Fibroblast of skin of right biceps (primary cell): ENCODE data around the gene GFRA1.
A peak's percentile ranks its signal among the peaks of the same experiment; 100 is the strongest.

Experiments used
- DNase-seq: peaks from one replicate; pipeline ENCODE4 v3.0.0-alpha.2; 2013

Gene GFRA1

DNA sequence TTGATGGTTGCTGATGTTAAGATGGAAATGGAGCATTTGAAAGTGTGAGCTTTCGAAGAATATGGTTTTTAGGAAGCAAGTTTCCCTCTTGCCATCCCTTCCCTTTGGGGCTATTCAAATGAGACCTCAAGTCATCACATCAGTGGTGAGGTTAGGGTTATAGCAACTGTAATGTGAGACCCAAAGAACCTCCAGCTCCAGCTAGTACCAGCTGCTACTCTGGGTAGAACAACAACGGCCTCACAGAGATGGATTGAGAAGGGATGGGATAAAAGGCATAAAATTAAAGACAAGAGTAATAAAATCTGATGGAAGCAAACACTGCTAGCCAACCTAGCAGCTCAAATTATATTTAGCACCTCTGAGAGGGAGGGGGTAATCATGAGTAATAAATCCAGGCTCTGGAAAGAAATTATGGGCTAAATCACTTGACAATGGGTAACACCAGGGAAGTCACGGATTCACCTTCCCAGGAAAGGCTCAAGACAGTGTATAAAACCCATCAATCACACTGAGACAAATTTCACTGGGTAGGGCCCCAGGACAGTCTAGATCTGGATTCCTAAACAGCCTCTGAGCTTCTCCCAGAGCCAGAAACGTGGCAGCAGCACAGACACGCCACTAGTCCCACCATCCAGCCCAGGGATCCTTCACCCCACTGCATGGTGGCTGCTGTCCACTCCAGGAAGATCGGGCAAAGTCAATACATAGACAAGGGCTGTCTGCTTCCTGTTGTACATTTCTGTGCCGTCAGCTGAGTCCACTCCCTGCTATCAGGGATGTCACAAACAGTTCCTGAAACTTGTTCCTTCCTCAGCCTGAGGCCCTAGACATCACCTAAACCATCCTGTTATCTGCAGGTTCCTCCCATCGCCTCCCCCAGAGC, 151.1 kb downstream of the GFRA1 start:
- DNase-seq, result no peak

GRCh38 chr10:116120688-116121455, 152.1 kb downstream of the GFRA1 start:
- no peak for DNase-seq

DNA sequence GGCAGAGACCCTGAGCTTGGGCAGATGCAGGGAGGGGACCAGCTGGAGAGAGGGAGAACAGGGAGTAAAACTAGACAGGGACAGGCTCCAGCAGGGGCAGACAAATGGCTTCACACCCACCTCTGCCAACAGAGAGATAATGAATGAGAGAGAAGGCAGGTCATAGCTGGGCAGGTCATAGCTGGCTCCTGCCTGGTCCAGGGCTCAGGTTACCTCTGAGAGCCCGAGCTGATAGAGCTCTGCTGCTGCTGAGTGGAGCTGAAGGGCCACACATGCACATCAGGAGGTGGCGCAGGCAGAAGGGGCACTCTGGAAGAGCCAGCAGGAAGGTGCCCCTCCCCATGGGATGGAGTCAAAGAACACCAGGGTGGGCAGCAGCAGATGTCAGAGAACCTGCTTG, 154.2 kb downstream of the GFRA1 start:
- no peak for DNase-seq

DNA sequence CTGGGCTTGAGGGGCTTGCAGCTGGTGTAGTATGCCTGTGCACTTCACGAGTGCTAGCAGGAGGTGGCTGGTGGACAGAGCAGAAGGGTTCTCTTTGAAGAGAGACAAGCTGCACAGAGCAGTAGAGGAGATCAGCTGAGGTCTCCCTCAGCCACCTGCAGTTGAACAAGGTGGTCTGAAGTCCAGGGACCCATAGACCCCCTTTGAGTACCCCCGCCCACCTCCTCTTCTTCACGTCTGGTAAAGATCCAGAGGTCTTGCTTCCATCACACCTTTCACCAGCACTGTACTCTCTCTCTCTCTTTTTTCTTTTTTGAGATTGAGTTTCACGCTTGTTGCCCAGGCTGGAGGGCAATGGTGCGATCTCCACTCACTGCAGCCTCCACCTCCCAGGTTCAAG, 157.2 kb downstream of the GFRA1 start:
- DNase-seq, result no peak

GRCh38 chr10:116115036-116115641, 157.9 kb downstream of the GFRA1 start:
- DNase-seq, result no peak

GRCh38 chr10:116113721-116114501, 159.1 kb downstream of the GFRA1 start:
- peak; percentile 93 for DNase-seq

DNA sequence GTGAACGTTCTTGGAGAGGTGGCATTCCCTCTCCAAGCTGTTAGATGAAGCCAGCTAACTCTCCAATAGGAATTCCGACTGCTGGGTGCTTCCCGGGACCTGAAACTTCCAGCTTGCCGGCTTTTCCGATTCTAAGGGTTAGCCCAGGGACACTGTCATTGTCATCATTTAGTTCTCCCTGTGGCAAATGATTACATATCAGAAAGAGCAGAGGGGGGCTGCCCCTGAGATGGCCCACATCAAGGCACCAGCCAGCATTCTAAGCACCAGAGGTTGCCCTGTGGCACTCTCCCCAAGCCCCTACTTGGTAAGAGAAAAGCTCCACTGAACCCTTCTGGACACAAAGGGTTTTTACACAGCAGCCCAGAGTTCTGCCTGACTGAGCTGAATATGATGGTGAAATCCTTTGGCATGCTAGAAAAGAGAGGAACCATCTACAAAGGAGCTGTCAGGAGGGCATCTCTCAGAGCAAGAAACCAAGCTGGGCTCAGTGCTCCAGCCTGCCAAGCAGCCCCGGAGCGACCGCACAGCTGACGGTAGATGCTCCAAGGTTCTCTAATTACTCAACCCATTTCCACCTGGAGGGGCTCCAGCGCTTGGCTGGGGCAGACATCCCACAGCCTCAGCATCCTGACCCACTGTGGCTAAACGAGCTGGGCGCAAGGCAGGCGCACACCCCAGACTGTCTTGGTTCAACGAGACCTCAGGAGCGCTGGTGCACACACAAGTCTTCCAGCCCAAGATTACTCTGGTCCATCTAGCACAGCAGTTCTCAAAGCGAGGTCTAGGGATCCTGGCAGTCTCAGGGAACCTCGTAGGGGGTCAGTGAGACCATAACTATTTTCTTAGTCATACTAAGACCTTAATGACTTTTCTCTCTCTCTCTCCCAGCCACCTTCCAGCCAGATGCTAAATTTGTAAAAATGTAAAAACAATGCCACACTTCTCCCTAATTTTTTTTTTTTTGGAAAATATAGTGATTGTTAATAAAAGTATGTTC, 160.5 kb downstream of the GFRA1 start:
- peak; percentile 38 for DNase-seq

GRCh38 chr10:116111483-116112095, 161.4 kb downstream of the GFRA1 start:
- DNase-seq, result no peak

- DNase-seq, result no peak
Observed at GRCh38 chr10:116110736-116111135, 162.3 kb downstream of the GFRA1 start.

DNA sequence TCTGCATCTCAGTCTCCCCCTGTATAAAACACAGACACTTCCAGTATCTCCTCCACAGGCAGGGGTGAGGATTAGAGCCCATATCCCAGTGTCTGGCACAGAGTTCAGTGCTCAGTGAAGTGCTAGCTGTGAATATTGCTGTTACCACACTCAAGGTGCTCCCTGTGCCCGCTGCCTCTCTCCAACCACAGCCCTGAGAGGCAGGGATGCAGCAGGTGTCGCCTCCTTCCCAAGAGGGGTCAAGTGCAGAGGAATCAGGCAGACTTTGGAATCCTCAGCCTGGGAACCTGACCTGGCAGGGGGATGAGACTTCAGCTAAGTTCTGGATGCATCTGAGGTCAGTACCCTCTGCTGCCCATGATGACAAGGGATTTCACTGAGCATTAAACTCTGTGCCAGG, 163.1 kb downstream of the GFRA1 start:
- DNase-seq, result no peak

GRCh38 chr10:116109481-116109880, 163.5 kb downstream of the GFRA1 start:
- DNase-seq, result no peak

GRCh38 chr10:116108095-116108494, 164.9 kb downstream of the GFRA1 start:
- no peak for DNase-seq

DNA sequence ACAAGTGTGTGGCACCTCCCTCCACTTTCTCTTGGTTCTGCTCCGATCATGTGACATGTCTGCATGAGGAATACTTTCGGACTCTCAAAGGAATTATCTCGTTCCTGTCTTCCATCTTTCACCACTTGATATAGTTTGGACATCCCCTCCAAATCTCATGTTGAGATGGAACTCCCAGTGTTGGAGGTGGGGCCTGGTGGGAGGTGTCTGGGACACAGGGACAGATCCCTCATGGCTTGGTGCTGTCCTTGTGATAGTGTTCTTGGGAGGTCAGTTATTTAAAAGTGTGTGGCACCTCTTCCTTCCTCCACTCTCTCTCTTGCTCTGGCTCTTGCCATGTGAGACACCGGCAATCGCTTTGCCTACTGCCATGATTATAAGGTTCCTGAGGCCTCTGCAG, 166.4 kb downstream of the GFRA1 start:
- DNase-seq, result no peak

GRCh38 chr10:116105264-116105663, 167.7 kb downstream of the GFRA1 start:
- DNase-seq, result no peak

GRCh38 chr10:116104210-116104932, 168.6 kb downstream of the GFRA1 start:
- DNase-seq, result peak; percentile 33

GRCh38 chr10:116103668-116104067, 169.3 kb downstream of the GFRA1 start:
- no peak for DNase-seq

DNA sequence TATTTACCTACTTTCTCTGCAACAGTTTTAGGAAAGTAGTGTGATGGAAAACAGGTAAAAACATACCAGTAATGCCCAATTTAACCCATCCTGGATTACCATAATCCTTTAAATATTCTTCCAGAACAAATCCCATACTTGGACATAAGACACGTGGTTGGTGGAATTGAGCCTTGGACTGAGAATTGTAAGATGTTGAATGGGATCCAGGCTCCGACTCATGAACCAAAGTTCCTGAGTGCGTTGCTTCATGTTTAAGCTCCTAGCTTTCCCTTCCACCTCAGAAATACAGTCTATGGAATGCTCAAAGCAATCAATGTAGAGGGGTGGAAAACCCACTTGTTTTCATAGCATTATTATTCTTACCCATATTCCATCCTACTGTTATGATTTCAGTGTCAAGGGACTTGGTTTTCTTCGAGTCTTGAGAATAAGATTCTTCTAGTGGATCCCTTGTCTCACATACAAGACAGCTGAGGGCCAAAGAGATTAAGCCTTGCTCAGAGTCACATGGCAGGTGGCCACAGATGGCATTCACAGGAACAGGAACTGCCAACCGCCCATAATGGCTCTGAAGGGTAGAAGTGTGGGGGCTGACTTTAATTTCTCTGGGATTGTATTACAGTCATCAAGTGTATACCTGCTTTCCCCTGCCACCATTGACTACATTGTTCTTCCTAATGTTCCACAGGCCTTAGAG, 171.2 kb downstream of the GFRA1 start:
- DNase-seq, result peak; percentile 76

DNA sequence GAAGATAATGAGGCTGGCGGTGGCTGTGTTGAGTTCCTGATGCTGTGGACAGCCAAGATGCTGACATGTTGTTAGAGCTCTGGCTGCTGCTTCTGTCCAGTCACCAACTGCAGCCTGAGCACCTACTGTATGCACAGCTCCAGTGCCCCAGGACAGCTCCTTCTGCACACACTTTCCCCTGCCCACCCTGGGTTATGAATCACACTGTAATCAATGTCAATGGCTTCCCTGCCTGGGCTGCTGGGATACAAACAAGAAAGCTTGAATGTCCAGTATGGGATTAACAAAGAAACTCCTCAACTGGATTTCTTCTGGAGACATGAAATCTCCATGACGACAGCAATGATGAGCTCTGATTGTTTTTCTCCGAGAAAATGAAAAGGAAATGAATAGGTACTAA, 172.0 kb downstream of the GFRA1 start:
- no peak for DNase-seq

DNA sequence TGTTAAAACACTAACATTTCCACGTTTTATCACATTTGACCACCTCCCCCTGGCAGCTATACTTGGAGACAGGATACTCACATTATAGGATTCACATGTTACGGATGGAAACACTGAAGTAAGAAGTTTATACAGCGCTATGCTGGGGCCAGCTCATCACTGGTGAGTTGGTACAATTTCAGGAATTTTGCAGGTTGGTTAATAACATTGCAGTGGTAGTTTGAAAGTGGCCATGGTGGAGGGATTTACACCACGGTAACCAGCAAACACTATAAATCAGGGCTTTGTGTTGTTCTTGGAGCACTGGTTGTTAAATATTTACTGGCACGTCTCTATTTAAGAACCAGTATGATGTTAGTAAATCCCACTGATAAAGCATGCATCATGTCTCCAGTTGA, 174.0 kb downstream of the GFRA1 start:
- DNase-seq, result peak; percentile 58
